HG02970 (cell line): ENCODE results near the gene SERGEF.

ENCODE experiments used
- ATAC-seq: cut with Tn5 transposase; IDR thresholded peaks from one replicate; pipeline ENCODE4 v1.9.1; 2021; ENCODE audit warnings: mild to moderate bottlenecking, moderate library complexity, moderate number of reproducible peaks; ENCODE audit not compliant: unreplicated experiment, low FRiP score

SERGEF gene

GRCh38 chr11:17822401-17822781 lies 190.5 kb downstream of the SERGEF start:
- no peak for ATAC-seq

GRCh38 chr11:17821648-17822400 lies 191.0 kb downstream of the SERGEF start:
- no peak for ATAC-seq

GRCh38 chr11:17816232-17816931 lies 196.5 kb downstream of the SERGEF start:
- no peak for ATAC-seq

GRCh38 chr11:17814546-17814945 lies 198.3 kb downstream of the SERGEF start:
- no peak for ATAC-seq

- no peak for ATAC-seq
Observed at GRCh38 chr11:17813391-17814059, 199.3 kb downstream of the SERGEF start.

- no peak for ATAC-seq
Observed at GRCh38 chr11:17812865-17813187, 200.0 kb downstream of the SERGEF start.

GRCh38 chr11:17812091-17812864 lies 200.6 kb downstream of the SERGEF start:
- ATAC-seq: no peak

GRCh38 chr11:17811352-17811751 lies 201.5 kb downstream of the SERGEF start:
- ATAC-seq: no peak

- no peak for ATAC-seq
Observed at GRCh38 chr11:17810746-17811145, 202.1 kb downstream of the SERGEF start.

- ATAC-seq: no peak
Observed at GRCh38 chr11:17810041-17810440, 202.8 kb downstream of the SERGEF start.

GRCh38 chr11:17807034-17807433 lies 205.8 kb downstream of the SERGEF start:
- no peak for ATAC-seq

- no peak for ATAC-seq
Observed at GRCh38 chr11:17805873-17806272, 207.0 kb downstream of the SERGEF start.

GRCh38 chr11:17805043-17805442 lies 207.8 kb downstream of the SERGEF start:
- no peak for ATAC-seq

GRCh38 chr11:17803754-17804334 lies 209.0 kb downstream of the SERGEF start:
- ATAC-seq: no peak

GRCh38 chr11:17802491-17802890 lies 210.4 kb downstream of the SERGEF start:
- ATAC-seq: no peak

GRCh38 chr11:17801166-17801565 lies 211.7 kb downstream of the SERGEF start:
- no peak for ATAC-seq

GRCh38 chr11:17799147-17799546 lies 213.7 kb downstream of the SERGEF start:
- ATAC-seq: no peak

- ATAC-seq: no peak
Observed at GRCh38 chr11:17798716-17799115, 214.1 kb downstream of the SERGEF start.

GRCh38 chr11:17798253-17798652 lies 214.6 kb downstream of the SERGEF start:
- ATAC-seq: no peak

- no peak for ATAC-seq
Observed at GRCh38 chr11:17796154-17796553, 216.7 kb downstream of the SERGEF start.

- no peak for ATAC-seq
Observed at GRCh38 chr11:17794981-17795380, 217.9 kb downstream of the SERGEF start.
